GM23338 (cell line): ENCODE results near the gene SCO2. TPM values are rescaled to one million over a fixed set of nuclear protein-coding genes. Genes with fewer than 3 reads are reported as not detected.

Experiments
- ATAC-seq: fragments of 200-7000 bp; cut with Tn5 transposase; 3 replicates; pipeline ENCODE4 v1.9.1; 2020
- DNase-seq: peaks from one replicate; pipeline ENCODE4 v3.0.0-alpha.2; 2015; ENCODE audit warnings: low spot score
- H2AFZ ChIP-seq: fragments of 200-600 bp; sonication (generic); 2 replicates; pipeline ENCODE4 v1.8.0; 2016; ENCODE audit warnings: antibody characterized with exemption, mild to moderate bottlenecking, moderate library complexity
- H3F3A ChIP-seq: fragments of 200-600 bp; sonication (generic); replicated peaks from 2 replicates; pipeline ENCODE4 v1.8.0; 2017; ENCODE audit warnings: antibody characterized with exemption, mixed run types, low read depth
- H3K27ac ChIP-seq: fragments of 200-600 bp; sonication (generic); 2 replicates; pipeline ENCODE4 v1.6.1; 2016; ENCODE audit warnings: low read depth
- H3K27me3 ChIP-seq: fragments of 200-600 bp; sonication (generic); 2 replicates; pipeline ENCODE4 v1.8.0; 2016; ENCODE audit warnings: mild to moderate bottlenecking, mixed run types, moderate library complexity; ENCODE audit not compliant: insufficient read depth
- H3K36me3 ChIP-seq: fragments of 200-600 bp; sonication (generic); 2 replicates; pipeline ENCODE4 v1.8.0; 2016; ENCODE audit warnings: mild to moderate bottlenecking; ENCODE audit not compliant: insufficient read depth
- H3K4me1 ChIP-seq: fragments of 200-600 bp; sonication (generic); 2 replicates; pipeline ENCODE4 v1.8.0; 2016; ENCODE audit warnings: mild to moderate bottlenecking, moderate library complexity; ENCODE audit not compliant: insufficient read depth
- H3K4me2 ChIP-seq: fragments of 200-600 bp; sonication (generic); 2 replicates; pipeline ENCODE4 v1.7.1; 2017; ENCODE audit warnings: mixed run types
- H3K4me3 ChIP-seq: fragments of 200-600 bp; sonication (generic); 2 replicates; pipeline ENCODE4 v1.6.1; 2016; ENCODE audit warnings: mixed run types
- H3K79me2 ChIP-seq: fragments of 200-600 bp; sonication (generic); replicated peaks from 2 replicates; pipeline ENCODE4 v1.8.0; 2017; ENCODE audit warnings: mild to moderate bottlenecking; ENCODE audit not compliant: insufficient read depth
- H3K9me2 ChIP-seq: fragments of 200-600 bp; sonication (generic); 2 replicates; pipeline ENCODE4 v1.8.0; 2017; ENCODE audit not compliant: insufficient read depth
- H4K20me1 ChIP-seq: fragments of 200-600 bp; sonication (generic); replicated peaks from 2 replicates; pipeline ENCODE4 v1.8.0; 2017; ENCODE audit warnings: mild to moderate bottlenecking; ENCODE audit not compliant: insufficient read depth
- H3K27ac Mint-ChIP-seq: 2 replicates; pipeline ENCODE4 v1.8.0; 2020; ENCODE audit warnings: inconsistent platforms, mild to moderate bottlenecking, moderate library complexity, mixed read lengths
- H3K27me3 Mint-ChIP-seq: 3 replicates; pipeline ENCODE4 v1.8.0; 2022; ENCODE audit warnings: low read depth, mild to moderate bottlenecking, moderate library complexity, mixed read lengths, inconsistent platforms; ENCODE audit not compliant: insufficient read depth, poor library complexity
- H3K36me3 Mint-ChIP-seq: 3 replicates; pipeline ENCODE4 v1.8.0; 2021; ENCODE audit warnings: low read depth, mild to moderate bottlenecking, inconsistent platforms, moderate library complexity, mixed read lengths
- H3K4me1 Mint-ChIP-seq: 3 replicates; pipeline ENCODE4 v1.8.0; 2020; ENCODE audit warnings: mild to moderate bottlenecking, inconsistent platforms, mixed read lengths
- H3K4me3 Mint-ChIP-seq: 3 replicates; pipeline ENCODE4 v1.8.0; 2021; ENCODE audit warnings: moderate library complexity, mild to moderate bottlenecking, inconsistent platforms, mixed read lengths
- H3K9me3 Mint-ChIP-seq: 3 replicates; pipeline ENCODE4 v1.8.0; 2020; ENCODE audit warnings: moderate library complexity, mild to moderate bottlenecking, inconsistent platforms, mixed read lengths
- ETS1 ChIP-seq: IDR thresholded peaks from 2 replicates; pipeline ENCODE4 v1.6.1; 2016; ENCODE audit warnings: antibody characterized with exemption
- EZH2 ChIP-seq: fragments of 200-600 bp; sonication (generic); IDR thresholded peaks from one replicate; pipeline ENCODE4 v1.8.0; 2017; ENCODE audit warnings: antibody characterized with exemption, mild to moderate bottlenecking, low read depth; ENCODE audit not compliant: unreplicated experiment
- JUNB ChIP-seq: IDR thresholded peaks from one replicate; pipeline ENCODE4 v1.6.1; 2016; ENCODE audit warnings: antibody characterized with exemption; ENCODE audit not compliant: unreplicated experiment
- NANOG ChIP-seq: IDR thresholded peaks from 2 replicates; pipeline ENCODE4 v1.6.1; 2016; ENCODE audit warnings: antibody characterized with exemption, borderline replicate concordance
- STAT1 ChIP-seq: IDR thresholded peaks from one replicate; pipeline ENCODE4 v1.6.1; 2016; ENCODE audit warnings: antibody characterized with exemption; ENCODE audit not compliant: unreplicated experiment
- ZNF114 ChIP-seq: fragments of 250-450 bp; sonication (Bioruptor Pico); IDR thresholded peaks from 2 replicates; pipeline ENCODE4 v1.5.0; 2020; ENCODE audit warnings: mild to moderate bottlenecking, moderate library complexity
- ZNF331 ChIP-seq: fragments of 250-450 bp; sonication (Bioruptor Pico); IDR thresholded peaks from 2 replicates; pipeline ENCODE4 v1.5.0; 2020; ENCODE audit warnings: low read depth, mild to moderate bottlenecking, moderate library complexity
- polyA plus RNA-seq: library from polyadenylated mRNA; unstranded; fragments of >200 nt; fragmentation: Nextera tagmentation; extraction: Ambion mirVana; gene quantifications from 2 replicates; pipeline ENCODE4 v1.2.1, GENCODE V29; 2016
- total RNA-seq: library from RNA; depleted of rRNA; stranded (reverse); fragments of >200 nt; shearing (Covaris generic); gene quantifications from 2 replicates; pipeline ENCODE4 v1.2.3, GENCODE V29; 2014
- TF ChIP-seq, protein P1 (sequence below), 2 experiments: fragments of 200-600 bp in 1 of 2; sonication (generic) in 1 of 2; conservative IDR thresholded peaks; 2 replicates each; pipeline versions ENCODE4 v1.5.1 to v1.6.1; 2016 to 2017; ENCODE audit warnings: antibody characterized with exemption in 2 of 2, low read depth in 2 of 2, mild to moderate bottlenecking in 2 of 2, moderate library complexity in 1 of 2

Gene SCO2
- total and polyA plus RNA-seq, 2 experiments from 2014 or later, result 2.6 to 4.9 TPM

GRCh38 chr22:50488006-50488677, 37.3 kb downstream of the SCO2 start (continued):
- TF ChIP-seq ETS1 (no peak), ZNF114 (no peak), NANOG (no peak)

DNA sequence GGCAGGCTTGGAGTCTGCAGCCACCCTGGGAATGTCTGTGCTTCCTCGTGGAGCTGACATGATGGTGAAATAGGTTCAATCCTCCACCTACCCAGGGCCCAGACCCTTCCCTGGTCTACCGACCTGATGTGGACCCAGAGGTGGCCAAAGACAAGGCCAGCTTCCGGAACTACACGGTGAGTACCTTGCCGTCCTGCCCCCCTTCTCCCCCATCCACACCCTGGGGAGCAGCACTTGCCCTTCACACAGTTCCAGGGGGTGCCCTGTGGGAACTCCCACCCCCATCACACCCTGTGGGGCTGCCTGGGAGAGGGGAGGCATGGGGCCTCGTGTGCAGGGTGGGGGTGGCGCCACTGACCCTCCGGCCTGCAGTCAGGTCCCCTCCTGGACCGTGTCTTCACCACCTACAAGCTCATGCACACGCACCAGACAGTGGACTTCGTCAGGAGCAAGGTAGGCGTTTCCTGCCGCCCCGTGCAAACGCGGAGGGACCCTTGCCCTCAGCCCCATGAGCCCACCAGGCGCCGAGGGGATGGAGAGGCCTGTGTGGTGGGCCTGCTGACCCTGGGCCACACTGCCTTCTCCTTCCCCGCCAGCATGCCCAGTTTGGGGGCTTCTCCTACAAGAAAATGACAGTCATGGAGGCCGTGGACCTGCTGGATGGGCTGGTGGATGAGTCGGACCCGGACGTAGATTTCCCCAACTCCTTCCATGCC, 38.0 kb downstream of the SCO2 start:
- no peaks in the 10 kb centered on the region for H3F3A ChIP-seq
- no peaks in the 10 kb centered on the region for H3K9me3 Mint-ChIP-seq

GRCh38 chr22:50486561-50487289, 38.7 kb downstream of the SCO2 start, which contains the start of gene MIOX:
Gene MIOX, plus strand, starts transcription at chr22:50486859. Its CDS starts 39 bp downstream, at chr22:50486898.
- Histone ChIP-seq H3K79me2 (no peaks in the 10 kb centered on the region), H3K4me1 (no peaks in the 10 kb centered on the region), H3K36me3 (no peaks in the 10 kb centered on the region), H3K4me3 (no peak within 1 kb of the TSS), H3K27me3 (no peaks in the 10 kb centered on the region), H4K20me1 (no peaks in the 10 kb centered on the region), H3K9me2 (no peaks in the 10 kb centered on the region), H3K27ac (no peak within 1 kb of the TSS), H2AFZ (no peak within 1 kb of the TSS), H3K4me2 (no peak within 1 kb of the TSS), H3F3A (no peaks in the 10 kb centered on the region)
- Mint-ChIP-seq H3K27me3 (peaks cover 9% of the 10 kb centered on the region), H3K9me3 (no peaks in the 10 kb centered on the region), H3K4me3 (no peak within 1 kb of the TSS; the same call in 2 of the 3 replicates), H3K27ac (no peak within 1 kb of the TSS), H3K4me1 (peaks cover 3% of the 10 kb centered on the region; the same call in 1 of the 3 replicates), H3K36me3 (0 out of 3 replicates have a peak, but pooled peaks cover 3% of the 10 kb centered on the region)
- DNase-seq (no peak), ATAC-seq (no peak)
- TF ChIP-seq ZNF114 (no peak), EZH2 (no peak), JUNB (no peak), ZNF331 (CRISPR knock-in tag) (no peak), NANOG (no peak), STAT1 (no peak)
- TF ChIP-seq, protein P1, sequence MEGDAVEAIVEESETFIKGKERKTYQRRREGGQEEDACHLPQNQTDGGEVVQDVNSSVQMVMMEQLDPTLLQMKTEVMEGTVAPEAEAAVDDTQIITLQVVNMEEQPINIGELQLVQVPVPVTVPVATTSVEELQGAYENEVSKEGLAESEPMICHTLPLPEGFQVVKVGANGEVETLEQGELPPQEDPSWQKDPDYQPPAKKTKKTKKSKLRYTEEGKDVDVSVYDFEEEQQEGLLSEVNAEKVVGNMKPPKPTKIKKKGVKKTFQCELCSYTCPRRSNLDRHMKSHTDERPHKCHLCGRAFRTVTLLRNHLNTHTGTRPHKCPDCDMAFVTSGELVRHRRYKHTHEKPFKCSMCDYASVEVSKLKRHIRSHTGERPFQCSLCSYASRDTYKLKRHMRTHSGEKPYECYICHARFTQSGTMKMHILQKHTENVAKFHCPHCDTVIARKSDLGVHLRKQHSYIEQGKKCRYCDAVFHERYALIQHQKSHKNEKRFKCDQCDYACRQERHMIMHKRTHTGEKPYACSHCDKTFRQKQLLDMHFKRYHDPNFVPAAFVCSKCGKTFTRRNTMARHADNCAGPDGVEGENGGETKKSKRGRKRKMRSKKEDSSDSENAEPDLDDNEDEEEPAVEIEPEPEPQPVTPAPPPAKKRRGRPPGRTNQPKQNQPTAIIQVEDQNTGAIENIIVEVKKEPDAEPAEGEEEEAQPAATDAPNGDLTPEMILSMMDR (conservative IDR thresholded peaks at IDR 0.05; ENCODE audit: low read depth in 2 of 2), result no peak

More for the DNA sequence above, 38.0 kb downstream of the SCO2 start:
- H3K27me3 Mint-ChIP-seq, result peaks cover 9% of the 10 kb centered on the region
- Histone ChIP-seq H3K9me2 (no peaks in the 10 kb centered on the region), H3K4me3 (no peak overlapping the region), H4K20me1 (no peaks in the 10 kb centered on the region), H3K4me2 (no peak overlapping the region), H3K27me3 (no peaks in the 10 kb centered on the region), H3K79me2 (no peaks in the 10 kb centered on the region), H3K4me1 (no peaks in the 10 kb centered on the region), H3K27ac (no peak overlapping the region), H3K36me3 (no peaks in the 10 kb centered on the region), H2AFZ (no peak overlapping the region)
- no peak for ATAC-seq
- TF ChIP-seq, protein P1 (conservative IDR thresholded peaks at IDR 0.05; ENCODE audit: low read depth in 2 of 2), result no peak
- H3K36me3 Mint-ChIP-seq, result 0 out of 3 replicates have a peak, but pooled peaks cover 3% of the 10 kb centered on the region
- DNase-seq, result no peak
- peaks cover 3% of the 10 kb centered on the region; the same call in 1 of the 3 replicates for H3K4me1 Mint-ChIP-seq
- no peak overlapping the region for H3K27ac Mint-ChIP-seq
- no peak overlapping the region for H3K4me3 Mint-ChIP-seq
